Thoracic aorta (tissue), 2 donors: ENCODE data around the gene FAM170B. TPM values are rescaled to one million over a fixed set of nuclear protein-coding genes. Genes with fewer than 3 reads are reported as not detected.

Experiments used
- ATAC-seq: fragments of 150-250 bp; one replicate; pipeline ENCODE4 v1.8.0; 2017; ENCODE audit warnings: low read depth; ENCODE audit not compliant: insufficient number of reproducible peaks, low FRiP score
- DNase-seq: peaks from one replicate; pipeline ENCODE4 v3.0.0-alpha.2; 2020; ENCODE audit warnings: low spot score
- H3K27ac ChIP-seq, 2 donors: fragments of 200-600 bp; sonication (generic); 1 replicate in 1 of 2; 2 replicates in 1 of 2; pipeline ENCODE4 v1.5.1; 2016; ENCODE audit warnings: mild to moderate bottlenecking in 2 of 2, moderate library complexity in 2 of 2
- H3K27me3 ChIP-seq: fragments of 200-600 bp; sonication (generic); replicated peaks from 2 replicates; pipeline ENCODE4 v1.6.0; 2016; ENCODE audit warnings: mild to moderate bottlenecking; ENCODE audit not compliant: insufficient read depth
- H3K36me3 ChIP-seq: fragments of 200-600 bp; sonication (generic); one replicate; pipeline ENCODE4 v1.5.1; 2016
- H3K4me1 ChIP-seq, 2 donors: fragments of 200-600 bp; sonication (generic); 1 replicate in 1 of 2; 2 replicates in 1 of 2; pipeline versions ENCODE4 v1.5.1 to v1.6.0; 2016; ENCODE audit warnings: low read depth in 2 of 2, mild to moderate bottlenecking in 1 of 2; ENCODE audit not compliant: control insufficient read depth in 1 of 2
- H3K4me3 ChIP-seq: fragments of 200-600 bp; sonication (generic); 2 replicates; pipeline ENCODE4 v1.5.1; 2016; ENCODE audit warnings: mild to moderate bottlenecking
- H3K9me3 ChIP-seq: fragments of 200-600 bp; sonication (generic); 2 replicates; pipeline ENCODE4 v1.5.1; 2016
- CTCF ChIP-seq: fragments of 200-600 bp; sonication (generic); IDR thresholded peaks from one replicate; pipeline ENCODE4 v1.5.1; 2019; ENCODE audit warnings: antibody characterized with exemption
- total RNA-seq, 2 donors: library from RNA; depleted of rRNA; stranded (reverse); fragments of >200 nt; gene quantifications; one replicate each; pipeline versions ENCODE4 v1.1.0 to v1.2.3, GENCODE V29; 2016

FAM170B gene
- total RNA-seq, 2 donors from 2014 or later: not detected

GRCh38 chr10:49132362-49132737 lies 1.5 kb downstream of the FAM170B start:
- Histone ChIP-seq H3K4me1 (peaks cover 3 to 13% of the 10 kb centered on the region in 2 donors), H3K36me3 (no peaks in the 10 kb centered on the region), H3K9me3 (no peaks in the 10 kb centered on the region), H3K27ac (no peak overlapping the region), H3K27me3 (no peaks in the 10 kb centered on the region), H3K4me3 (no peak overlapping the region)
- DNase-seq (no peak), ATAC-seq (no peak)
- no peak for TF ChIP-seq CTCF

GRCh38 chr10:49131507-49132361 lies 2.1 kb downstream of the FAM170B start:
- H3K36me3 ChIP-seq: no peaks in the 10 kb centered on the region
- H3K9me3 ChIP-seq: no peaks in the 10 kb centered on the region
- H3K4me1 ChIP-seq: peaks cover 3 to 13% of the 10 kb centered on the region in 2 donors
- no peak overlapping the region for H3K27ac ChIP-seq
- H3K27me3 ChIP-seq: no peaks in the 10 kb centered on the region
- no peak for TF ChIP-seq CTCF
- ATAC-seq (no peak), DNase-seq (no peak)
- H3K4me3 ChIP-seq: no peak overlapping the region

GRCh38 chr10:49129376-49129775 lies 4.4 kb downstream of the FAM170B start:
- TF ChIP-seq CTCF: no peak
- Histone ChIP-seq H3K27me3 (no peaks in the 10 kb centered on the region), H3K9me3 (no peaks in the 10 kb centered on the region), H3K27ac (no peak overlapping the region), H3K4me3 (no peak overlapping the region), H3K4me1 (no peaks in the 10 kb centered on the region), H3K36me3 (no peaks in the 10 kb centered on the region)
- DNase-seq (no peak), ATAC-seq (no peak)

GRCh38 chr10:49128854-49129253 lies 5.0 kb downstream of the FAM170B start:
- no peak for ATAC-seq
- Histone ChIP-seq H3K9me3 (no peaks in the 10 kb centered on the region), H3K4me3 (no peak overlapping the region), H3K27me3 (no peaks in the 10 kb centered on the region), H3K27ac (no peak overlapping the region), H3K4me1 (no peaks in the 10 kb centered on the region), H3K36me3 (no peaks in the 10 kb centered on the region)
- no peak for TF ChIP-seq CTCF
- no peak for DNase-seq

- TF ChIP-seq CTCF: no peak
- no peaks in the 10 kb centered on the region for H3K4me1 ChIP-seq
- H3K36me3 ChIP-seq: no peaks in the 10 kb centered on the region
- DNase-seq: no peak
- H3K4me3 ChIP-seq: no peak overlapping the region
- no peaks in the 10 kb centered on the region for H3K9me3 ChIP-seq
- no peak overlapping the region for H3K27ac ChIP-seq
- no peak for ATAC-seq
- no peaks in the 10 kb centered on the region for H3K27me3 ChIP-seq
Observed at GRCh38 chr10:49123981-49124950, 9.6 kb downstream of the FAM170B start.
